ENCODE data around the gene DGKQ. TPM values are rescaled to one million over a fixed set of nuclear protein-coding genes. Genes with fewer than 3 reads are reported as not detected.

DGKQ gene
- total and polyA plus RNA-seq, 2 of the 8 experiments (the other 6 are each of a cell fraction or from before 2014, with no cell fraction given) = 7.3 to 9.7 TPM

- 93% methylated on average over 3 of the region's 3 CpGs; no CpG with 5 or more reads in 1 of the 2 experiments for WGBS, 2 experiments (ENCODE audit: extremely low coverage in 1 of 2, insufficient coverage in 1 of 2, insufficient read length in 1 of 2, insufficient replicate concordance in 2 of 2, low coverage in 1 of 2, low lambda C conversion rate in 2 of 2, missing lambda C conversion rate in 1 of 2)
- H3K9me3 ChIP-seq (ENCODE audit: insufficient read depth in 2 of 2, low read depth in 1 of 2, low read length in 1 of 2) = no peaks in the 10 kb centered on the region
- H3K4ac ChIP-seq (replicated peaks; ENCODE audit: insufficient read length, low read depth, low read length) = no peak overlapping the region
- no peak overlapping the region for H2AFZ ChIP-seq (ENCODE audit: low read length)
- H3K4me2 ChIP-seq (ENCODE audit: insufficient read depth in 1 of 2, low read depth in 2 of 2, low read length in 2 of 2) = no peak overlapping the region; a peak in 1 of 4 replicates
- H3K14ac ChIP-seq (ENCODE audit: insufficient read length) = no peak overlapping the region
- H3K79me2 ChIP-seq (ENCODE audit: control insufficient read depth in 1 of 2, insufficient read depth in 2 of 2, low read length in 2 of 2) = peaks cover 22 to 54% of the 10 kb centered on the region in 2 experiments
- H3K4me3 ChIP-seq (ENCODE audit: extremely low read depth in 1 of 4, insufficient read depth in 2 of 4, low read depth in 3 of 4, low read length in 4 of 4) = no peak overlapping the region
- no peak for FAIRE-seq
- H2BK5ac ChIP-seq (ENCODE audit: low read depth, low read length) = no peak overlapping the region
- H4K20me1 ChIP-seq (replicated peaks in 1 of 2; ENCODE audit: control insufficient read depth in 1 of 2, insufficient read depth in 2 of 2, low read length in 2 of 2) = peaks cover 10 to 20% of the 10 kb centered on the region in 2 experiments
- H3K4me1 ChIP-seq (replicated peaks in 1 of 4; ENCODE audit: control insufficient read depth in 3 of 4, insufficient read depth in 4 of 4, low read length in 3 of 4) = peaks cover 0 to 8% (median 4%) of the 10 kb centered on the region in 4 experiments; a peak in 5 of 7 replicates
- CTCF ChIA-PET (ENCODE audit: partially characterized antibody) = interaction anchor here (0.6 to 1.7 kb wide), 3 partner anchors 12 to 818 kb away, joined by 3 to 4 read pairs (median 4); partner anchors contain the start of gene IDUA
- no peak overlapping the region for H4K5ac ChIP-seq (ENCODE audit: insufficient read length, low read depth, low read length)
- no peaks in the 10 kb centered on the region for H3K36me3 ChIP-seq (ENCODE audit: control insufficient read depth in 2 of 4, insufficient read depth in 4 of 4, low read length in 3 of 4)
- H3K9ac ChIP-seq (replicated peaks in 1 of 4; ENCODE audit: extremely low read depth in 1 of 4, low read depth in 3 of 4, low read length in 3 of 4) = no peak overlapping the region
- H2AK5ac ChIP-seq (ENCODE audit: low read depth, low read length) = no peak overlapping the region
- DNase-seq (ENCODE audit: low read depth in 1 of 2, low spot score in 2 of 2) = no peak
- H3K27me3 ChIP-seq (replicated peaks in 1 of 4; ENCODE audit: control insufficient read depth in 3 of 4, extremely low read depth in 1 of 4, insufficient read depth in 3 of 4, low read length in 3 of 4) = no peaks in the 10 kb centered on the region
- H3K56ac ChIP-seq (replicated peaks; ENCODE audit: insufficient read length, low read depth, low read length) = no peak overlapping the region
- H4K91ac ChIP-seq (replicated peaks; ENCODE audit: insufficient read length, low read length) = no peak overlapping the region
- no peak overlapping the region for H3K18ac ChIP-seq (ENCODE audit: extremely low read depth, low read length)
- H2BK120ac ChIP-seq (replicated peaks; ENCODE audit: low read depth, low read length) = no peak overlapping the region
- no peak overlapping the region for H2BK15ac ChIP-seq (ENCODE audit: low read length)
- H3K23me2 ChIP-seq (ENCODE audit: low read depth, low read length) = peaks cover 14% of the 10 kb centered on the region; the same call in 1 of the 2 replicates
- H2BK12ac ChIP-seq (ENCODE audit: low read depth, low read length) = no peak overlapping the region
- no peak overlapping the region for H3K23ac ChIP-seq (ENCODE audit: insufficient read length)
- POLR2A ChIA-PET (ENCODE audit: partially characterized antibody) = interaction anchor here (0.6 to 0.9 kb wide), 2 partner anchors 8 to 37 kb away, joined by 3 read pairs; no protein-coding TSS in a partner anchor
- H3K27ac ChIP-seq (ENCODE audit: low read depth, low read length) = no peak overlapping the region
- H4K8ac ChIP-seq (ENCODE audit: extremely low read depth, insufficient read depth, low read length) = no peak overlapping the region
- H2BK20ac ChIP-seq (ENCODE audit: low read length) = no peak overlapping the region
- peaks cover 22% of the 10 kb centered on the region for H3K79me1 ChIP-seq (ENCODE audit: low read depth, low read length)
- no peak for TF ChIP-seq POLR2AphosphoS5 (IDR thresholded peaks at IDR 0.05; ENCODE audit: low read depth, low read length)
- TF ChIP-seq ATF2 (IDR thresholded peaks at IDR 0.05; ENCODE audit: low read length) = no peak
- TF ChIP-seq BACH1 (IDR thresholded peaks at IDR 0.05; ENCODE audit: low read length) = no peak
- no peak for TF ChIP-seq E2F6 (IDR thresholded peaks at IDR 0.05)
- no peak for TF ChIP-seq CBX8 (IDR thresholded peaks at IDR 0.05; ENCODE audit: borderline replicate concordance, low read depth, low read length)
- TF ChIP-seq TAF1 (IDR thresholded peaks at IDR 0.05; ENCODE audit: low read depth, low read length) = no peak
- no peak for TF ChIP-seq ASH2L (IDR thresholded peaks at IDR 0.05; ENCODE audit: low read length)
- no peak for TF ChIP-seq RFX5 (IDR thresholded peaks at IDR 0.05; ENCODE audit: borderline replicate concordance, low read depth, low read length)
- no peak for TF ChIP-seq YY1 (IDR thresholded peaks at IDR 0.05; ENCODE audit: low read depth, low read length)
- no peak for TF ChIP-seq TCF12 (IDR thresholded peaks at IDR 0.05; ENCODE audit: low read depth, low read length)
- no peak for TF ChIP-seq SP2 (IDR thresholded peaks at IDR 0.05; ENCODE audit: low read length)
- no peak for TF ChIP-seq RNF2 (IDR thresholded peaks at IDR 0.05; ENCODE audit: borderline replicate concordance, low read depth, low read length, missing control alignments, poor library complexity, severe bottlenecking)
Observed at GRCh38 chr4:930028-930551, 43.3 kb downstream of the DGKQ start.

All from H1 (cell line).